Measurements from ENCODE around the gene AGAP1.
"Not testable (repeated sequence)": the region's sequence is repeated elsewhere in the genome, so short reads cannot be mapped to it uniquely, and the experiment has no call there.

The AGAP1 gene

DNA sequence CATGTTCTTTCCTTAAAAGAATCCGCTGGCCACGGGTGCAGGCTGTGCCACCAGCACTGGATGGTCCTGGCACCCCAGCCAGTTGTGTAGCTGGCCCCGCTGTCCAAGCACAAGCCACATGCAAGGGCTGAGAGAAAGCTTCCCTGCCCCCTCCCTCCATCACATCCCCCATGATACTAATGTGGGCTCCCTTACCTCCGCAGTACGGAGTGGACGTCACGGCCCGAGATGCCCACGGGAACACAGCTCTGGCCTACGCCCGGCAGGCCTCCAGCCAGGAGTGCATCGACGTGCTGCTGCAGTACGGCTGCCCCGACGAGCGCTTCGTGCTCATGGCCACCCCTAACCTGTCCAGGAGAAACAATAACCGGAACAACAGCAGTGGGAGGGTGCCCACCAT, 629.9 kb downstream of the AGAP1 start:
- DNase-seq = no peak

DNA sequence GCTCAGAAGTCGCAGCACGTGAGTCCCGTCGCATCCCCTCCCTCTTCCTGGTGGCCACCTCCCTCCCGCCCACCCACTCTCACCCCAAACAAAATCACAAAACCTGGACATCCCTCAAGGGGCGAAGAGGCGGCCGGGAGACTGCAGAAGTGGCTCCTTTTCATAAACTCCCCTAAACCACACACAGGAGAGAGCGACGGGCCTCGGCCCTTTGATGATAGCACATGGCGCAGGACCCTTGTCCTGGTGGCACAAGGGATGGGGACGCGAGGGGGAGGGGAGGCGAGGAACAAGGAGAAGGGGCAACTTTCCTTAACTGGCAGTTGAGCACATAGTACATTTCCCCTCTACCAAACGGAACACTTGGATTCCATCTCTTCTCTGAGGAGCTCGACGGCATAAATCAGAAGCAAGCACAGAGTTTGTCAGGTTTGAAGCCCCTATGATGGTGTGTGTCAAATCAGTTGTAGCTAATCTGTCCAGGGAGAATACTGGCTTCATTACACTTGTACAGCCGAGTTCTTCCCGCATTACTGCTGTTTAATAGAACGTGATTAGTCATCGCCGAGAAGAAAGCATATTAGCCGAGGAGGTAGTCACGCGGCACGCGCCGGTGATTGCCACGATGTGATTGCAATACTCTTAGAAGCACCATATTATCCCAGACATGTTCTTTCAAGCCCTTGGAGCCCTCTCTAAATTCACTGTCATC, 630.5 kb downstream of the AGAP1 start:
- DNase-seq = no peak

DNA sequence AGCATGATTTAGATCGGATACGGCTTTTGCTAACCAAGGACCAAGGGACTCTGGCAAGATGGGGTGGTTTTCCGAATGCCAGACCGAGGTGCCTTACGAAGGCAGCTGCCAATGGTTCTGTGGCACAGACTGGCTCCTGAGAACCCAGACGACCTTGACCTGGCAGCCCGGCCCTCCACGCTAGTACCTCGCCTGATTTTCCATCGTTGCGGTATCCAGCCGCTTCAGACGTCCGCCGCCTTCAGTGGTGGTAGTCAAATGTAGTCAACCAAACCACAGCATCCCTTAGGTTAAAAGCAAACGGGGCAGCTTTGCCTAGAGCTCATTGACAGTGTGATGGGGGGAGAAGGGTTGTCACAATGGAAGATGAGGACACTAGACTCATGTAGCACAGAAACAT, 631.7 kb downstream of the AGAP1 start:
- DNase-seq = no peak

DNA sequence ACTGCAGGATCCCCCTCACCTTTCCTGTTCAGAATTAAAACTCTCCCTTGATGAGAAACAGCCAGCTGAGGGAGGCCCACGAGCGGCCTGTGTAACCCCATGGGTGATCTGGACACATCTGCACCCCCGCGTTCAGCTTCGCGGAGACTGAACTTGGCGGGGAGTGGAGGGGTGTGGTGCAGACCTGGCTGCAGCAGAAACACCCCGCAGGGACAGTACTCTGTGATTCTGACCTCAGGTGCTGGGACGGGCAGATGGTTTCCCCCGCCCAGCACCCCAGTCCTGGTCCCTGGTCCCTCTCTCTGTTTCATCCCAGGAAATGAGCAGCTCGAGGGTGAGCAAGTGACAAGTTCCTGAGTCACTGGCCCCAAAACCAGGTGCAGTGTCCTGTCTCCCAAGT, 633.2 kb downstream of the AGAP1 start:
- no peak for DNase-seq

- no peak for DNase-seq
Observed at GRCh38 chr2:236128321-236128720, 634.5 kb downstream of the AGAP1 start.

DNA sequence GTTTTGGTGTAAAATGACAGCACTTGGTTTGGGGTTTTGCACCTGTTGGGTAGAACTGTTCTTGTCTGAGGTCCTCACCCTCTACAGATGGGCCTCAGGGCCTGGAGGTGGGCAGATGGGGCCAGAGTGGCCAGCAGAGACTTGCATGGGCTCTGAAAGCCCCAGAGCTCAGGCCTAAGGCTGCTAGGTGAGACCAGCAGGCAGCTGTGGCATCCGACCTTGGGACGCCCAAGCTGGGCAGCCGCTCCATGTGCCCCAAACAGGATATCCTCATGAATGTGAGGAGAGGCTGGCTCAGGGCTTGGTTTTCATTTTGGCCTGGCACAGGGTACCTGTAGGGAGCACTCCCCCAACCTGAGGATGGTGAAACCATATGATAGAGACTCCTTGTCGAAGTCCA, 636.1 kb downstream of the AGAP1 start:
- no peak for DNase-seq

DNA sequence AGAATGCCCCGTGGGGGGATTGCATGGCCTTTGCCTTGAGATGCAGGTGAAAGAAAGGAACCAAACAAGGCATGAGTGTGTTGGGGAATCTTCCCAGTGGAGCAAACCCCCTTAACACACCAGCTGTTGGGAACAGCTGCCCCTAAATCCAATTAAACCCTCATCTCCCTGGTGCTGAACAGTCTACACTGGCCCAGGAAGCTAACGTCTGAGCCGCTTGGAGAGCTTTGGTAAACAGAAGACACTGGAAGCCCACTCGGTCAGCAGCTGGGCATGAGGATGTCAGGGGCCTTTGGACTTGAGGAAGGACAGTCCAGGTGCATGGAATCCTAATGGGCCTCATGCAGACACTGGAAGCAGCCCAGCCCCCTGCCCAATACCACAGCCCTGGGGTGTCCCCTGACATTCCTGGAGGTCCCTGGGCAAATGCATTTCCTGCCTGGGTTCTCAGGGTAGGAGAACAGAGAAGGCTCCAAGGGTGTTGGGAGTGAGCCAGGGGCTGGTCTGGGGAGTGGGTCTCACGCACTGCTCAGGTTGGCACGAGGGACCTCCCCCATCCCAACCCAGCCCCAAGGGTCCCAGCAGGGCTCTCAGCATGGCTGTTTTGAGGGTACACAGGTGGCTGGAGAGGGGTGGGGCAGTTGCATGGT, 636.6 kb downstream of the AGAP1 start:
- DNase-seq = no peak

DNA sequence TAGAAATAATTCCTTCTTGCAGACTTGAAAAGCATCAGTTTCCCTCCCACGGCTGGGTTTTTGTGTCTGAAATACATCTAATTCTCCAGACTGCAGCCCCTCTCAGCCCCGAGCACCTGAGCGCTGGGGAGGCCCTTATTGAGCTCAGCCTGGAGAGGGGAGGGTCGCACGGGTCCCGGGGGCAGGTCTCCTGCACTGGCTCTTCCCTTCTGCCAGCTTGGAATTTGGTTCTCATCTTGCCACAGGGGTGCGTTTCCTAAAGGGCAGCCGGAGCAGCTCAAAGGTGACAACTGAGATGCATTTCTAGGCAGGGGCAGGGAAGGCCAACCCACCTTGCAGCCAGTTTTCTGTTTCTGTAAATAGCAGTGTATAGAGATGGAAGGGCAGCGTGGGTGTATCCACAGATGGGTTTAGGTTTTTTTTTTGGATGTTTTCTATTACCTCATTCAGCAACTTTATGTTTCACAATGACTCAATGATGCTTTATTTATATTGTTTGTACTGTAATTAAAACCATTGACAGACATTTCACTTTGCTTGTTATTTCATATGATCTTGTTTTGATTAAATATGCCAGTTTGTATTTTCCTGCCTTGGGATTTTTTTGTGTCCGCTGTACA, 637.3 kb downstream of the AGAP1 start:
- DNase-seq = no peak

DNA sequence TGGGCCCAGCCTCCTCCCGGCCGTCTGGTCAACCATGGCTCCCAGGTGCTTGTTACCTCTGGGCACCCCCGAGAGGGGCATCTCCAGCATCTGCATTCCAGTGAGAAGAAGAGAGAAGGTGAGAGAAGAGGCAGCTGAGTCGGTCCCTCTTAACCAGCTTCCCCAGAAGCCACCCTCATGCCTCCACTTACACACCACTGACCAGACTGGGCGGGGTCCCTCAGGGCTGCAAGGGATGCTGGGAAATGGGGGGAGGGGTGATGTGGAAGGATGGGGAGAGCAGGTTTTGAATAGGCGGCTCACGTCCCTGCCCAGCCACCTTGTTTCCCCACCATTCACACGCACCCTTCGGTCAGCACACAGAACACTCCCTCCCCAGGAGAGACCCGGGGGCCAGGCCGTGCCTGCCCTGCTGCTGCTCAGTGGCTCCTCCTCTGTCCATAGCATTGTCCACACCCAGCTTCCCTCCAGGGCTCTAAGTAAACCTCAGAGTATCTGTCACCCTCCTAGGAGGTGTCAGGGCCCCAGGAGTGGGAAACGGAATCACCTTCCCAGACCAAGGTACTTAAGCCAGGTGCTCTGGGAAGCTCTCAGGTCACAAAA, 639.7 kb downstream of the AGAP1 start:
- DNase-seq = no peak

DNA sequence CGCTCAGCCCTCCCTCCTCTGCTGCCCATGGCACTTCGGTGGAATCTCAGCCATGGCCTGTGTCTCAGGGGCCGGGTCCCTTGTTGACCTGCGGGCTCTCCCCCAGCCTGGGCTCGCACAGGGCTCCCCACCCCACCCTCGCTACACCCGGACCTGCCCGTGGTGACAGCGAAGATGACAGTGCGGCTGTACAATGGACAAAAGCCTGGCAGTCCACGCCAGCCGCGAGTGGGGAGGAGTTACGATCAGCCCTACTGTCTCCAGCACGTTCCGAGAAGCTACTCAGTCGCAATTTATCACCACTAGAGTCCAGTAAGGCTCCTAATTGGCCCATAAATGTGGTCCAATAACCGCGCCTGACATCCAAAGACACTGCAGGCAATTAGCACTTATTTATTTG, 642.7 kb downstream of the AGAP1 start:
- no peak for DNase-seq

GRCh38 chr2:236137066-236137465, 643.2 kb downstream of the AGAP1 start:
- no peak for DNase-seq

DNA sequence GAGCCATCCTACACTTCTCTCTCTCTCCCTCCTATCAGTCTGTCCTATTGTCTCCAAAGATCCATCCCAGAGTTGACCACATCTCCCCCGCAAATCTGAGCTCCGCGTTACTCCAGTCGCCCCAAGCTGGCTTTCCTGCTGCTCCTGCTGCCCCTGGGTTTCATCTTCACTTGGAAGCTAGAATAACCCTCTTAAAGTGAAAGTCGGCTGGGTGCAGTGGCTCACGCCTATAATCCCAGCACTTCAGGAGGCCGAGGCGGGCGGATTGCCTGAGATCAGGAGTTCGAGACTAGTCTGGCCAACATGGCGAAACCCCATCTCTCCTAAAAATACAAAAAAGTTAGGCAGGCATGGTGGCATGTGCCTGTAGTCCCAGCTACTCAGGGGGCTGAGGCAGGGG, 647.8 kb downstream of the AGAP1 start:
- DNase-seq = not testable (repeated sequence)

- DNase-seq = no peak
Observed at GRCh38 chr2:236143811-236144210, 650.0 kb downstream of the AGAP1 start.

DNA sequence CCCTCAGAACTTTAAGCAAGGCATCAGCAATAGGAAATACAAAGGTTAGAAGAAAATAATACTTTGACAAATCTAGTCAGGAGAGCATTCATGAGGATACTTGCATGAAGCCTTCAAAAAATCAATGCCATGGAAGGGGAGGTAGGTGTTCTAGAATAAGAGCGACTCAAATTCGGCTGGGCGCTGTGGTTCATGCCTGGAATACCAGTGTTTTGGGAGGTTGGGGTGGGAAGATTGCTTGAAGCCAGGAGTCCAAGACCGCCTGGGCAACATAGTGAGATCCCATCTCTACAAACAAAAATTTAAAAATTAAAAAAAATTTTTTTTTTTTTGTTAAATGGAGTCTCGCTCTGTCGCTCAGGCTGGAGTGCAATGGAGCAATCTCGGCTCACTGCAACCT, 652.6 kb downstream of the AGAP1 start:
- DNase-seq = no peak

DNA sequence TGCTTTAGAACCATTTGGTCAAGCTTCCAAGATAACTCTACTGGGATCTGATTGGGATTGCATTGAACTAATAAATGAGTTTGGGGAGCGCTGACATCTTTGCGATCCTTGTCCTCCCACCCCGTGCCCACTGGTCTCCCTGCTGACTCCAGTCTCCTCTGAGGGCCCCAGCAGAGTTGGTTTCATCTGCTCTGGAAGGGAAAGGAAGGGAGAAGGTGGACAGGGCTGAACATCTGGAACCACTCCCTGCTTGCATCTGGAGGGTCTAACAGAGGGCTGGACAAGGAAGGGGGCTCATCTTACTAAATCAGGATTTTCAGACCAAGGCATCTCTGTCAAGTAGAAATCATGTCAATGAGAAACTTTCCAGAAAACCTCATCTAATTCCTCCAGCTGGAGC, 661.6 kb downstream of the AGAP1 start:
- no peak for DNase-seq

- no peak for DNase-seq
Observed at GRCh38 chr2:236156095-236156859, 662.4 kb downstream of the AGAP1 start.

DNA sequence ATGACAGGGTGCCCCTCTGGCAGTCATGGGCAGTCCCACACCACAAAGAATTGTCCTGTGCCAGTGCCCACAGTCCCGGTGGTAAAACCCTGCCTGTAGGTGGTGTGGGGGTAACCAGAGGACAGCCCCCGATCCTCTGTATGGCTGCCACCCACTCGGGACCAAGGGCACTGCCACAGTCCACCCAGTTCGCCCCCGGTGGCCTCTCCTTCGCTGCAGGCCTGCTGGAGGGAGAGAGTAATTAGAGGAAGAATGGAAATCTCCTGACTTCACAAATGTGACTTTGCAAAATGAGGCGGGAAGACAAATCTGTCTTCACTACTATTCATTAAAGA, 663.0 kb downstream of the AGAP1 start:
- no peak for DNase-seq

- DNase-seq = no peak
Observed at GRCh38 chr2:236157366-236157765, 663.5 kb downstream of the AGAP1 start.

DNA sequence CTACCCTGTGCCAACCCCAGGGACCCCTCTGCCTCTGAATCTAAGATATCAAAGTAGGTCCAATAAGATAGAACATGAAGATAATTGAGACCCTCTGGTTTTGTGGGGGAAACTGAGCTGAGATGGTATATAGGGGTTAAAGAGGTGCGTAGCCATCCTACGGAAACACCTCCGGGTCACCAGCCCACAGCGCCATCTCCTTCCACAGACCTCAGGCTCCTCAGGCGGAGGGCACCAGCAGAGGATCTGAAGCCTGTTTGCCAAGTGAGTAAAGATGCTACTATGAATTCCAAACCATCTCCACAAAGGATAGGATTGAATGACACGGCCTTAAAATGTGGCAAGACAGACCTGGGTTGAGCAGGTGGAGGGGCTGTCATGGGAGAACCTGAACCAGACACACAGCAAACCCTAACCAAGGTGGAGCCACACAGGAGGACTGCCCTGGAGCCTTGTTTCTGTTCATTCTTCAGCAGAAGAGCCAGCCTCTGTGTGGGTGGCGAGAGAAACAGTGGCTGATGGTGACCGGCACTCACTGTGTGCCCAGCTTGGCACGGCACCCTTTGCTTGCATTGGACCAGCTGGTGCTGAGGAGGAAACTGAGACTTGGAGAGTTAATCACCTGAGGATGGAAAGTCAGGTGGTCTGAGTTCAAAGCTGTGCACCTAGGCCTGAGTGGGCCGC, 664.1 kb downstream of the AGAP1 start:
- DNase-seq = no peak

GRCh38 chr2:236158969-236159777, 665.3 kb downstream of the AGAP1 start:
- DNase-seq = no peak

DNA sequence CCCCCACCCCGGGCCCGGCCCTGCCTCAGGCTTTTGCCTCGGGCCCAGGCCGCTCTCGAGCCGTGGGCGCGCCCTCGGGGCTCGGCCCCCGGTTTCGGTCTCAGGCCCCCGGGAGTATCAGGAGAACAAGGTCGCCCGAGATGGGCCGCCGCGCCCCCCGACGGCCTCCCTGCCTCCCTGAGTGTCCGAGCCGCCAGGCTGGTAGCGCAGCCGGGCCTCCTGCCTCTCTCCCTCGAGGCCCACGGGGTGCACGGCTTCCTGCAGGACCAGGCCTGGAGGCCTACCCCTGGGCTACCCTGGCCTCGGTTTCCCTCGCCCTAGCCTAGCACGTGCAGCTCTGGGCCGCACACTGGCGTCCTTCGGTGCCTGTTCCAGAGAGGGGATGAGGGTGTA, 665.9 kb downstream of the AGAP1 start:
- no peak for DNase-seq

All from NCI-H1048 (cell line).